GM12892 (cell line): Measurements from ENCODE around the gene ATP8A2.

ENCODE experiments used
- POLR2A ChIP-seq: IDR thresholded peaks from 2 replicates; pipeline ENCODE4 v1.6.1; 2011; ENCODE audit warnings: low read depth, low read length, control low read depth
- POLR2AphosphoS5 ChIP-seq: IDR thresholded peaks from 2 replicates; pipeline ENCODE4 v1.6.1; 2011; ENCODE audit warnings: low read depth, low read length, control low read depth

- TF ChIP-seq POLR2AphosphoS5, result no peak
- no peak for TF ChIP-seq POLR2A
These were observed 130.3 kb downstream of the ATP8A2 start for GRCh38 chr13:25502031-25502430.
